Stomach smooth muscle (tissue), 2 donors: ENCODE results near the gene CCDC18.
"Not testable (repeated sequence)": the region's sequence is repeated elsewhere in the genome, so short reads cannot be mapped to it uniquely, and the experiment has no call there.

Experiments
- H3K27ac ChIP-seq: one replicate; pipeline ENCODE4 v1.7.0; 2013; ENCODE audit warnings: mild to moderate bottlenecking, low read length, inconsistent platforms
- H3K27me3 ChIP-seq, 2 donors: one replicate each; pipeline ENCODE4 v1.7.0; 2013; ENCODE audit warnings: low read length in 2 of 2; ENCODE audit not compliant: insufficient read depth in 2 of 2, control insufficient read depth in 1 of 2
- H3K36me3 ChIP-seq, 2 donors: one replicate each; pipeline ENCODE4 v1.7.0; 2013; ENCODE audit warnings: low read length in 2 of 2; ENCODE audit not compliant: control insufficient read depth in 2 of 2, insufficient read depth in 2 of 2
- H3K4me1 ChIP-seq: one replicate; pipeline ENCODE4 v1.7.0; 2013; ENCODE audit warnings: low read length; ENCODE audit not compliant: control insufficient read depth, insufficient read depth
- H3K4me3 ChIP-seq, 2 donors: one replicate each; pipeline ENCODE4 v1.7.0; 2013; ENCODE audit warnings: low read length in 2 of 2
- H3K9ac ChIP-seq, 2 donors: one replicate each; pipeline ENCODE4 v1.7.0; 2013; ENCODE audit warnings: low read length in 2 of 2, mild to moderate bottlenecking in 1 of 2
- H3K9me3 ChIP-seq, 2 donors: one replicate each; pipeline ENCODE4 v1.7.0; 2013; ENCODE audit warnings: low read length in 2 of 2; ENCODE audit not compliant: control insufficient read depth in 2 of 2
- donor health status: healthy.
- donor health status: Pancreatic carcinoma.

The CCDC18 gene

DNA sequence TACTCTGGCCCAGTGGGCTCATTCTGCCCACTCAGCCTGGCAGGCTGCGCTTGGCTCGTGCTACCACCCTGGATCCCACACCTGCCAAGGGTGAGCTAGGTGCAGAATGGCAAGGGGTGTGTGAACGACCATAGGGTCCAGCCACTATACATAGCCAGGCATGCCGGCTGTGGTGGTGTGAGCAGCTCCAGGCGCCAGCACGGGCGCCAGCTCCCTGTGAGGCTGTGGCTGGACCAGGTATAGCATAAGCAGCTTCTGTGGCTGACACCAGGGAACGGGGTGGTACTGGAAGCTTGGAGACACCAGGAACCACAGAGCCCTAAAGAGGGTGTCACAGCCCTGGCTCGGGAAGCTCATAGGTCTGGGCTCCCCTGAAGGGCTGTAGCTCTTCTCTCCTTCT, 18.6 kb downstream of the CCDC18 start:
- Histone ChIP-seq H3K4me3 (no peak overlapping the region), H3K9me3 (no peaks in the 10 kb centered on the region), H3K36me3 (no peaks in the 10 kb centered on the region), H3K9ac (no peak overlapping the region), H3K27me3 (no peaks in the 10 kb centered on the region), H3K27ac (no peak overlapping the region), H3K4me1 (no peaks in the 10 kb centered on the region)

DNA sequence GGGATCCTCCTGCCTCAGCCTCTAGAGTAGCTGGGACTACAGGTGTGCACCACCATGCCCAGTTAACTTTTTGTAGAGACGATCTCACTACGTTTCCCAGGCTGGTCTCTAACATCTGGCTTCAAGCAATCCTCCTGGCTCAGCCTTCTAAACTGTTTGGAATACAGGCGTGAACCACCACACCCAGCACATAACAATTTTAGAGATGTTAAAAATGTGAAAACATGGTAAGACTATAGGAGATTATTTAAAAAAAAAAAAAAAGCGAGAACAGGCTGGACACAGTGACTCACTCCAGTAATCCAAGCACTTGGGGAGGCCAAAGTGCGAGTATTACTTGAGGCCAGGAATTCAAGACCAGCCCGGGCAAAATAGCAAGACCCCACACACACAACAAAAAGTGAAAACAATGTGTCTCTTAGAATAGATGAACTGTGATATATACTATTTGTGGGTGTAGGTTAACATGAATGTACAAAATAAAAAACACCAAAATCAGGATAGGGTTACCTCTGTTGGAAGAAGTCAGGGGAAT, 19.6 kb downstream of the CCDC18 start:
- Histone ChIP-seq H3K27ac (no peak overlapping the region), H3K36me3 (no peaks in the 10 kb centered on the region), H3K4me1 (no peaks in the 10 kb centered on the region)

DNA sequence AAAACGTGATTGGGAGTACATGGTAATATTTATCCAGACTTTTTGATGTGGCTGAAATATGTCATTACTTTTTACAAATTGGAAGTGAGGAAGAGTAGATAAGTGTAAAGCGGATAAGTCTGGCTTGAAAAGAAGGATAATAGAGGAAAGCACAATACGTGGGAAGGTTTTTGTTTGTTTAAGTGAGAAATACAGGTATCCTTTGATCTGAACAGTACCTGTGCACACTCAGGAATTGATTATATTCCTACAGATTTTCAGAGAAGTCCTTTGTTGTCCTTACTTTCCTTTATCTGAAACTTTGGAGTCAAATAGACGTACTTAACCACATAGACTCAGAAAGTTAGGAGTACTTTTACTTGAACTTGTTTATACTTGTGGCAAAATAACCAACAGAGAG, 20.2 kb downstream of the CCDC18 start:
- Histone ChIP-seq H3K9ac (no peak overlapping the region), H3K36me3 (no peaks in the 10 kb centered on the region)

More for the DNA sequence above, 19.6 kb downstream of the CCDC18 start:
- H3K9me3 ChIP-seq, result no peaks in the 10 kb centered on the region
- H3K9ac ChIP-seq, result no peak overlapping the region
- H3K4me3 ChIP-seq, result no peak overlapping the region
- H3K27me3 ChIP-seq, result no peaks in the 10 kb centered on the region

DNA sequence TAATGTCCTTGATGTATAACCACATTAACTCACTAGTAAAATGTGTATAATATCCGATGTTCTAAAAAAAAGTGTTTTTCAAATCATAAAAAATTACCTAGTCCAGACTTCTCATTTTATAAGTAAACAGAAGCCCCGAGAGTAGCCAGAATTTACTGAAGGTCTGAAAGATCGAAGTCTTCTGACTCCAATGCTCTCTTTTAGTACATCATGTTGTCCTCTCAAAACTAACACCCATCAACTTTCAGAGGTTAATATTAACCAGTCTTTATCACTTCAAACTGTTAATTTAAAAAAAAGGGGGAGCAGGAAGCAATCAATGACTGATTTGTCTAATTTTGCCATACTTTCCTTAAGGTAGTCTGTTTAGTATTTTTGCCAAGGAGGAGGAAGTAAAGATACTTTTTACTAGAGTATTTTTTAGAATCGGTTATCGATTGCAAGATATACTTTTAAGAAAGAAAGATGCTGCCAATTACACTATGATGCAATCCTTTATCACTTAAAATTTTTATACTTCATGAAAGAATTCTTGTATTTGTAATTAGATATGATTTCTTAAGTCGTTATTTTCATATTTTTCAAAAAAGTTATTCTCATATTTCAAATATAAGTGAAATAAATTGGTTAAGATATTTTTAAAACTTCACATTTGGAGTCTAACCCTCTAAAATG, 25.5 kb downstream of the CCDC18 start:
- H3K4me3 ChIP-seq, result no peak overlapping the region
- H3K27ac ChIP-seq, result no peak overlapping the region
- H3K9ac ChIP-seq, result no peak overlapping the region
- no peaks in the 10 kb centered on the region for H3K27me3 ChIP-seq
- H3K9me3 ChIP-seq, result no peaks in the 10 kb centered on the region
- H3K4me1 ChIP-seq, result no peaks in the 10 kb centered on the region
- H3K36me3 ChIP-seq, result no peaks in the 10 kb centered on the region

More for the DNA sequence above, 20.2 kb downstream of the CCDC18 start:
- Histone ChIP-seq H3K27ac (no peak overlapping the region), H3K27me3 (no peaks in the 10 kb centered on the region), H3K9me3 (no peaks in the 10 kb centered on the region), H3K4me3 (no peak overlapping the region), H3K4me1 (no peaks in the 10 kb centered on the region)

DNA sequence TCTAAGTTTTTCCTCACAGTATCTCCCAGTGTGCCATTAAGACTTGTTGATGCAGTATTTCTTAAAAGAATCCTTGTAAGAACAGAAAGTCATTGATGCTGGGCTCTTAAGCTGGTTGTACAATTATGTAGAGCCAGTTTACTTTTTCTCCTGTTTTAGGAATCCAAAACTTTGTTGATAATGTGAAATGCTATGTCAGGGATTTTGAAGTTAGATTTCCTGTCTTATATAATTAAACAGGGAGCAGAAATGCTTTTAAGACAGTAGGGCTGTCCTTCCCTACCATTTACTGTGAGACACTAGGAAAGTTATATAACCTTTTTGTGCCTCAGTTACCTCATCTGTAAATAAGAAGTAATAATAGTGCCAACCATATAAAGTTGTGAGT, 26.0 kb downstream of the CCDC18 start:
- H3K36me3 ChIP-seq, result no peaks in the 10 kb centered on the region
- no peaks in the 10 kb centered on the region for H3K27me3 ChIP-seq
- no peaks in the 10 kb centered on the region for H3K4me1 ChIP-seq
- H3K27ac ChIP-seq, result no peak overlapping the region
- H3K9ac ChIP-seq, result no peak overlapping the region
- no peaks in the 10 kb centered on the region for H3K9me3 ChIP-seq
- H3K4me3 ChIP-seq, result no peak overlapping the region

DNA sequence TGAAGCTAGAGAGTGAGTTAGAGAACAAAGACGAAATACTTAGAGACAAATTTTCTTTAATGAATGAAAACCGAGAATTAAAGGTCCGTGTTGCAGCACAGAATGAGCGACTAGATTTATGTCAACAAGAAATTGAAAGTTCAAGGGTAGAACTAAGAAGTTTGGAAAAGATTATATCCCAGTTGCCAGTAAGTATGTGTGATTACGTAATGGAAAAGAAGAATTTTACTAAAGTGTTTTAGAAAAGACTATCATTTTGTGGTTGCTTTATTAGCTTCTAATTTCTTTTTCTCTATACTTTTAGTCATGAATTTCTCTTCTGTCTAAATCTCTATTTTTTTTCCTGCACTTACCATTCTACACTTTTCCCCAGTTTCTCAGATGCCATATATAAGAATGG, 26.7 kb downstream of the CCDC18 start:
- no peaks in the 10 kb centered on the region for H3K9me3 ChIP-seq
- H3K27ac ChIP-seq, result no peak overlapping the region
- H3K36me3 ChIP-seq, result no peaks in the 10 kb centered on the region
- no peaks in the 10 kb centered on the region for H3K4me1 ChIP-seq
- no peak overlapping the region for H3K9ac ChIP-seq
- no peaks in the 10 kb centered on the region for H3K27me3 ChIP-seq
- H3K4me3 ChIP-seq, result no peak overlapping the region

DNA sequence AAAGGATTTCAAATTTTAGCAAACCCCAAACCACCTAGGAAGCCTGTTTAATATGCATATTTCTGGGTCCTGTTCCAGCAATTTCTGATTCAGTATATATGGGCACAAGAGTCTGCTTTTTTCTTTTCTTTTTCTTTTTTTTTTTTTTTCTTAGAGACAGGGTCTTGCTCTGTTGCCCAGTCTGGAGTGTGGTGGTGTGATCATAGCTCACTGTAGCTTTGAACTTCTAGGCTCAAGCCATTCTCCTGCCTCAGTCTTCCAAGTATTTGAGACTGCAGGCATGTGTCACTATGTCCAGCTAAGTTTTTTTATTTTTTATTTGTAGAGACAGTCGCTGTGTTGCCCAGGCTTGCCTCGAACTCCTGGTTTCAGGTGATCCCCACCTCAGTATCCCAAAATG, 34.8 kb downstream of the CCDC18 start:
- Histone ChIP-seq H3K27me3 (no peaks in the 10 kb centered on the region), H3K9ac (no peak overlapping the region), H3K4me1 (no peaks in the 10 kb centered on the region), H3K27ac (no peak overlapping the region), H3K4me3 (no peak overlapping the region), H3K36me3 (no peaks in the 10 kb centered on the region), H3K9me3 (no peaks in the 10 kb centered on the region)

DNA sequence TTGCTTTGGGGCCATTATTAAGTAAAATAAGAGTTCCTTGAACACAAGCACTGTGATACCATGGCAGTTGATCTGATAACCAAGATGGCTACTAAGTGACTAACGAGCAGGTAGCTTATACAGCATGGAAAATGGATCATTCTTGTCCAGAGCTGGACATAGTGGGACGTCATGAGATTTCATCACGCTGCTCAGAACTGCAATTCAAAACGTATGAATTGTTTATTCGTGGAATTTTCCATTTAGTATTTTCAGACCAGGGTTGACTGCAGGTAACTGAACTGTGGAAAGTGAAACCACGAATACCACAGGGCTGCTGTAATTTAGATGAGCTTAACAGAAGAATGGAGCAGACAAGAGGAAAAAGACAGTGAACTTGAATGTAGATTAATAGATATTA, 38.9 kb downstream of the CCDC18 start:
- no peak overlapping the region for H3K4me3 ChIP-seq
- no peak overlapping the region for H3K9ac ChIP-seq
- H3K27ac ChIP-seq, result no peak overlapping the region
- H3K27me3 ChIP-seq, result no peaks in the 10 kb centered on the region
- no peaks in the 10 kb centered on the region for H3K4me1 ChIP-seq
- peaks cover 0 to 4% of the 10 kb centered on the region in 2 donors for H3K36me3 ChIP-seq
- peaks cover 0 to 3% of the 10 kb centered on the region in 2 donors for H3K9me3 ChIP-seq

DNA sequence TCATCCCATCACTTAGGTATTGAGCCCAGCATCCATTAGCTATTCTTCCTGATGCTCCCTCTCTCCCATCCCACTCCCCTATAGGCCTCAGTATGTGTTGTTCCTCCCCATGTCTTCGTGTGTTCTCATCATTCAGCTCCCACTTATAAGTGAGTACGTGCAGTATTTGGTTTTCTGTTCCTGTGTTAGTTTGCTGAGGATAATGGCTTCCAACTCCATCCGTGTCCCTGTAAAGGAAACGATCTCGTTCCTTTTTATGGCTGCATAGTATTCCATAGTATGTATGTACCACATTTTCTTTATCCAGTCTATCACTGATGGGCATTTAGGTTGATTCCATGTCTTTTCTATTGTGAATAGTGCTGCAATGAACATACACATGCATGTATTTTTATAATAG, 40.2 kb downstream of the CCDC18 start:
- H3K27me3 ChIP-seq, H3K9me3 ChIP-seq, H3K9ac ChIP-seq, H3K27ac ChIP-seq, H3K4me1 ChIP-seq, H3K4me3 ChIP-seq, H3K36me3 ChIP-seq: not testable (repeated sequence)

DNA sequence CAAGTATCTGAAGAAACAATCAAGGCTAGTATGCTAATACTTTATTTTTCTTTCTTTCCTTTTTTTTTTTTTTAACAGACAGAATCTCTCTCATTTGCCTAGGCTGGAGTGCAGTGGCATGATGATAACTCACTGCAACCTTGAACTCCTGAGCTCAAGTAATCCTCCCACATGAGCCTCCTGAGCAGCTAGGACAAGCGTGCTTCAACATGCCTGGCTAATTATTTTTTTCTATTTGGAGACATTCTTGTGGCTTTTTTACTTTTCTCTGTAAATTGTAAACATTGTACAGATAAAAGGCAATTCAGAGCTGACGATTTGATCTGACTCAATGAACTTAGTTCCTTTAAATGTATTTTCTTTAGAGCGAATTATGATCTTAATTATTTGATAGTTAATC, 41.4 kb downstream of the CCDC18 start:
- no peak overlapping the region for H3K9ac ChIP-seq
- no peak overlapping the region for H3K27ac ChIP-seq
- no peaks in the 10 kb centered on the region for H3K4me1 ChIP-seq
- H3K9me3 ChIP-seq, result peaks cover 0 to 3% of the 10 kb centered on the region in 2 donors
- H3K4me3 ChIP-seq, result no peak overlapping the region
- no peaks in the 10 kb centered on the region for H3K27me3 ChIP-seq
- peaks cover 0 to 4% of the 10 kb centered on the region in 2 donors for H3K36me3 ChIP-seq

DNA sequence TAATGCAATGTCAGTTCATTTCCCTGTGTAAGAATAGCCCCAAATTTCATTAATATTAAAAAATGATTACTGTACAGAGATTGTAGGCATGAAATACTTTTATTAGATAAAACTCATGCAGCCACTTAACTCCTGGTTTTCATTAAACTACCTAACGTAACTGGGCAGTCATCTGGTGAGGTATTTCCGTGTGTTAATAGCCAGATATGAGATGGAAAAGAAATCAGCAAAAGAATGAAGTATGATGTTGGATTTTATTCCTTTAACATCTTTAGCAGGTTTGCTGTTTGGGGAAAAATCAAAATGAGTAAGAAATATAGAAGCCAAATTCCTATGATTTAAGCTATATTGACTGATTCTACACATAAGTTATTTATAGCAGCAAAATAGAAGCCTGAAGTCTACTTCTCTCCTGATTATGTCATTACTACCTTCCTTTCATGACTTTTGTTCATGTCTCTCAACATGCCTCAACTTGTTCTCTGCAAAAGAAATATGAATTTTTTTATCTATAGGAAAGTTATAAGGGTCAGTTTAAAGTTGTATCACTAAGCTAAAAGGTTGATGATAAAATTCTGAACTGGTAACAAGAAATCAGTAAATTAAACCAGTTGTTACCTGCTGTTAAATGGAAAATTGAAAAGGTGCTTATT, 42.6 kb downstream of the CCDC18 start:
- Histone ChIP-seq H3K27me3 (no peaks in the 10 kb centered on the region), H3K36me3 (peaks cover 0 to 4% of the 10 kb centered on the region in 2 donors), H3K4me3 (no peak overlapping the region)

More for the DNA sequence above, 42.6 kb downstream of the CCDC18 start:
- Histone ChIP-seq H3K27ac (no peak overlapping the region), H3K9ac (no peak overlapping the region), H3K4me1 (no peaks in the 10 kb centered on the region), H3K9me3 (peaks cover 0 to 3% of the 10 kb centered on the region in 2 donors)
